ENCODE results near the gene TSEN15.

The TSEN15 gene

GRCh38 chr1:184101571-184101970, 50.0 kb downstream of the TSEN15 start:
- DNase-seq (ENCODE audit: low read depth), result no peak

- no peak for DNase-seq (ENCODE audit: low read depth)
These were observed 59.0 kb downstream of the TSEN15 start for GRCh38 chr1:184110272-184111204.

- no peak for DNase-seq (ENCODE audit: low read depth)
These were observed 60.8 kb downstream of the TSEN15 start for GRCh38 chr1:184112176-184112948.

- DNase-seq (ENCODE audit: low read depth), result no peak
These were observed 61.7 kb downstream of the TSEN15 start for GRCh38 chr1:184113251-184113650.

- no peak for DNase-seq (ENCODE audit: low read depth)
These were observed 63.4 kb downstream of the TSEN15 start for GRCh38 chr1:184114818-184115398.

- no peak for DNase-seq (ENCODE audit: low read depth)
These were observed 64.8 kb downstream of the TSEN15 start for GRCh38 chr1:184116287-184116686.

GRCh38 chr1:184118046-184118445, 66.5 kb downstream of the TSEN15 start:
- DNase-seq (ENCODE audit: low read depth), result no peak
